Epithelial cell of esophagus (primary cell): ENCODE results near the gene C1orf198.
A peak's percentile ranks its signal among the peaks of the same experiment; 100 is the strongest.

Source experiments
- DNase-seq: peaks from one replicate; pipeline ENCODE4 v3.0.0; 2010; ENCODE audit warnings: low read depth
- H3K4me3 ChIP-seq: 2 replicates; pipeline ENCODE4 v1.5.1; 2011; ENCODE audit warnings: mild to moderate bottlenecking, low read length, control low read depth
- TF ChIP-seq, protein P1 (sequence below): IDR thresholded peaks from 2 replicates; pipeline ENCODE4 v1.5.1; 2011; ENCODE audit warnings: low read depth, mild to moderate bottlenecking, low read length, control low read depth, inconsistent platforms; ENCODE audit not compliant: insufficient read depth; ENCODE audit errors: missing control alignments

Gene C1orf198

DNA sequence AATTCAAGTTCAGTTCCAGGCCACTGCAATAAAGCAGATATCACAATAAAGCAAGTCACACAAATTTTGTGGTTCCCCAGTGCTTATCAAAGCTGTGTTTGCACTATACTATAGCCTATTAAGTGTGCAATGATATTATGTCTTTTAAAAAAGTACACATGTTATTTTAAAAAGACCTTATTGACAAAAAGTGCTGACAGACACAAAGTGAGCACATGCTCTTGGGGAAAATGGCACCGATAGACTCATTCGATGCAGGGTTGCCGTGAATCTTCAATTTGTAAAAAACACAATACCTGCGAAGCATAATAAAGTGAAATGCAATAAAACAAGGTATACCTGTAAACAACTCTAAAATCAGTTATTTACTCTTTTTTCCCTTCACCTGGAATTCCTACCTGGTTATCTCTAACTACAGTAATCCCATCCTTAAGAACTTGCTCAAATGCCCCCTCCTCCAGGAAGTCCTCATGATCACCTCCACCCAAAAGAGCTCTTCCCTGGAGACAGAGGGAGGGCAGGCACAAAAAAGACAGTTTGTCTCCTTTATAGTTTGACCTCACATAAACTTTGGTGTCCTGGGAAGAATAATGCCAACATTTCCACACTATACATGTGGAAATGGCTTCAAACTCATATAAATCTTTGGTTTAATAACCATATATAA is 9.7 kb upstream of the C1orf198 start:
- DNase-seq, result no peak
- TF ChIP-seq, protein P1, sequence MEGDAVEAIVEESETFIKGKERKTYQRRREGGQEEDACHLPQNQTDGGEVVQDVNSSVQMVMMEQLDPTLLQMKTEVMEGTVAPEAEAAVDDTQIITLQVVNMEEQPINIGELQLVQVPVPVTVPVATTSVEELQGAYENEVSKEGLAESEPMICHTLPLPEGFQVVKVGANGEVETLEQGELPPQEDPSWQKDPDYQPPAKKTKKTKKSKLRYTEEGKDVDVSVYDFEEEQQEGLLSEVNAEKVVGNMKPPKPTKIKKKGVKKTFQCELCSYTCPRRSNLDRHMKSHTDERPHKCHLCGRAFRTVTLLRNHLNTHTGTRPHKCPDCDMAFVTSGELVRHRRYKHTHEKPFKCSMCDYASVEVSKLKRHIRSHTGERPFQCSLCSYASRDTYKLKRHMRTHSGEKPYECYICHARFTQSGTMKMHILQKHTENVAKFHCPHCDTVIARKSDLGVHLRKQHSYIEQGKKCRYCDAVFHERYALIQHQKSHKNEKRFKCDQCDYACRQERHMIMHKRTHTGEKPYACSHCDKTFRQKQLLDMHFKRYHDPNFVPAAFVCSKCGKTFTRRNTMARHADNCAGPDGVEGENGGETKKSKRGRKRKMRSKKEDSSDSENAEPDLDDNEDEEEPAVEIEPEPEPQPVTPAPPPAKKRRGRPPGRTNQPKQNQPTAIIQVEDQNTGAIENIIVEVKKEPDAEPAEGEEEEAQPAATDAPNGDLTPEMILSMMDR, result no peak
- no peak overlapping the region for H3K4me3 ChIP-seq

DNA sequence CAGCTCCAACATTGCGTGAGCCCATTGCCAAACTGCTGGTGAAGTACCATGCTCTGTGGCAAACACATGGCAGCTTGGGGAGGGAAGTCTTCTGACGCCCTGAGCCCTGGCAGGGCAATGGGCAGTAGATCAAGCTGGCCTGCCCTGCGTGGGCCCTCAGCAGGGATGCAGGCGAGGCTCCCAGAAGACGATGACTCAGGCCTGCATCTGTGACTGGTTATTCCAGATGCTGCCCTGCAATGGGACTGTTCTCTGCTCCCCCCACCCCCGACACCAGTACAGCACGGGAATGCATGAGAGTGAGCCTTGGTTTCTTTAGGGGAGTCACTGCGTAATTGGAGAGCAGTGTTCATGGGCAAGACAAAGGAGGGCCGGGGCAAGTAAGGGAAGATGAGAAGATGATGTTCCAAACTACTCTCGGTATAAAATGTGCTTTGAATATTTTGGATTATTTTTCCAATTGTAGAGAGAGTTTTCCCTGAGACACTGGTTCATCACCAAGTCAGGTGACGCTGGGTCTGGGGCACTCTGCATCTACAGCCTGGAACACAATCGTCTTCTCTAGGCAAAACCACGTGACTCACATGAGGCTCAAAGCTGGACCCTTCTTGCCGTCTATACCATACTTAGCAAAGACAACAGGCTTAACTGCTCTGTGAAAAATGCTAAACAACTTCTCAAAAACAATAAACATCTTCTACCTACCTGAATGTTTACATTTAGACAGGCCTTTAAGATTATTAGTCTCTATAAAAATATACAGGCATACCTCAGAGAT is 9.0 kb upstream of the C1orf198 start:
- DNase-seq, result peak; percentile 44
- TF ChIP-seq, protein P1, result no peak
- H3K4me3 ChIP-seq, result no peak overlapping the region

DNA sequence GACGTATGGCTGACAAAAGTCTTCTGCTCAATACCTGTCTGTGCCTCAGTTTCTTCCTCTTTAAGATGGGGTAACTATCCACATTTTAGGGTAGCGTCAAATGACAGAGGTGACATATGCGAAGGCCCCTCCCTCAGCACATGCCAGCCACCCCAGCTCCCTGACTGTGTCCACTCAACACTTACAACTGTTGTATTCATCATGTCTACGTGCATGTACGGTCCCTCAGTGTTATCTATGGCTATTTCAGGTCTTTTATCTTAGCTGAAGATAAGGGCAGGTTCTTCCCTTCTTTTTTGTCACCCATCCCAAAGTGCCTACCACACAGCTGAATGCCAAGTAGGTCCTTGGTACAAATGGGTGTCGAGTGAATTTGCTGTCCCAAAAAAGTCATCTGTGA is 8.3 kb upstream of the C1orf198 start:
- DNase-seq, result no peak
- no peak overlapping the region for H3K4me3 ChIP-seq
- TF ChIP-seq, protein P1, result no peak

DNA sequence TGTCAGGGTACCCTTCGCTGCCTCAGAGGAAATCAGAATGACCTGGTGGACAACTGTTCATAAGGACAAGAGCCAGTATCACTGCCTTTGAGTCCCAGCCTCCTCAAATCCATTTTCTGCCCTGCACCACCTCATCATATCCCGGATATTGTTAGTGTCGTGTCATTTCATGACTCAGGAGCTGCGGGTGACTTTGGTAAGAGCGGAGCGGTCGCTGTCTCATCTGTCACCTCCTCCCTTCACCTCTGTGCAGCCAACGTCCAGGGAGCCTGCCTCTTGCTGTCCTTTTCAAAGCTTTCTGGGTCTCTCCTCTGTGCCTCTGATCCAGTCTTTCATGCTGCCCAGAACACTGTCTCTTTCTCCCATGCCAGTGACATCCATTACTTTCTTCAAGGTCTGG is 7.0 kb upstream of the C1orf198 start:
- DNase-seq, result no peak
- H3K4me3 ChIP-seq, result no peak overlapping the region
- TF ChIP-seq, protein P1, result no peak

DNA sequence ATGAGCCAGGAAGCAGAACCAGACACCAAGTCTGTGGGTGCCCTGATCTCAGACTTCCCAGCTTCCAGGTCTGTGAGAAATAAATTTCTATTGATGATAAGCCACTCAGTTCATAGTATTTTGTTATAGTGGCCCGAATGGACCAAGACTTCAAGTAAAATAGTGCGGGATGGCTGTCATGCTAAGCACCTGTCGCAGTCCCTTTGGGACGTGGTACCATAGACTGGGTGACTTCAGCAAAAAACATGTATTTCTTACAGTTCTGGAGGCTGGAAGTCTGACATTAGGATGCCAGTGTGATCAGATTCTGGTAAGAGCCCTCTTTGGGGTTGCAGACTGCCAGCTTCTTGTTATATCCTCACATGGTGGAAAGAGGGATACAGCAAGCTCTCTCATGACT is 2.6 kb upstream of the C1orf198 start:
- no peak for DNase-seq
- TF ChIP-seq, protein P1, result no peak
- H3K4me3 ChIP-seq, result no peak overlapping the region

DNA sequence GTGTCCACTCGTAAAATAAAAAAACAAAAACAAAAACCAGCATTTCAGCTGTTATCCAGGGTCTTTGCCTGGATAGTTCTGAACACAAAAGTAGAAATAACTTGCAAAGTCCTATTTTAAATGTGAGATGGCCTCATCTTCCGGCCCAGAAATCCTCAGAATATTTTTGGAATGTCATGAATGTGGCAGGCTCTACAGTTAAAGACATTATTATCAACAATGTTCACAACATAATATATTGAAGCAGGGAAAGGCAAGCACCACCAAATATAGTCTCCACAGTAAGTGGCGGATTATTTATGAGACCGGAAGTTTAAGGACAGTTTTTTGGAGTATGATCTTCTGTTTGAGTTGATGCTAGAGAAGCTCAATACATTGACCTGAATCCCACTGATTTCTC is 1.2 kb upstream of the C1orf198 start:
- DNase-seq, result no peak
- TF ChIP-seq, protein P1, result no peak
- no peak overlapping the region for H3K4me3 ChIP-seq
